GM23248 (cell line): ENCODE data around the gene CEP85. TPM values are rescaled to one million over a fixed set of nuclear protein-coding genes. Genes with fewer than 3 reads are reported as not detected.
A peak's percentile ranks its signal among the peaks of the same experiment; 100 is the strongest.

Source experiments
- DNase-seq: peaks from one replicate; pipeline ENCODE4 v3.0.0-alpha.2; 2015
- H2AFZ ChIP-seq: fragments of 200-600 bp; sonication (generic); 2 replicates; pipeline ENCODE4 v1.6.1; 2016; ENCODE audit warnings: antibody characterized with exemption
- H3F3A ChIP-seq: fragments of 200-600 bp; sonication (generic); 2 replicates; pipeline ENCODE4 v1.6.1; 2016; ENCODE audit warnings: mild to moderate bottlenecking, antibody characterized with exemption, mixed run types; ENCODE audit not compliant: insufficient read depth
- H3K27ac ChIP-seq: fragments of 200-600 bp; sonication (generic); 2 replicates; pipeline ENCODE4 v1.5.1; 2016; ENCODE audit warnings: mild to moderate bottlenecking
- H3K27me3 ChIP-seq: fragments of 200-600 bp; sonication (generic); replicated peaks from 2 replicates; pipeline ENCODE4 v1.6.1; 2016; ENCODE audit warnings: mild to moderate bottlenecking; ENCODE audit not compliant: insufficient read depth
- H3K36me3 ChIP-seq: fragments of 200-600 bp; sonication (generic); 2 replicates; pipeline ENCODE4 v1.6.1; 2016; ENCODE audit warnings: low read depth, mild to moderate bottlenecking
- H3K4me1 ChIP-seq: fragments of 200-600 bp; sonication (generic); 2 replicates; pipeline ENCODE4 v1.6.1; 2016; ENCODE audit warnings: mild to moderate bottlenecking; ENCODE audit not compliant: insufficient read depth
- H3K4me2 ChIP-seq: fragments of 200-600 bp; sonication (generic); one replicate; pipeline ENCODE4 v1.6.1; 2016; ENCODE audit warnings: mild to moderate bottlenecking; ENCODE audit not compliant: unreplicated experiment
- H3K4me3 ChIP-seq: fragments of 200-600 bp; sonication (generic); 2 replicates; pipeline ENCODE4 v1.5.1; 2016; ENCODE audit warnings: mild to moderate bottlenecking
- H3K79me2 ChIP-seq: fragments of 200-600 bp; sonication (generic); 2 replicates; pipeline ENCODE4 v1.6.1; 2016; ENCODE audit warnings: mild to moderate bottlenecking; ENCODE audit not compliant: insufficient read depth
- H3K9ac ChIP-seq: fragments of 200-600 bp; sonication (generic); 2 replicates; pipeline ENCODE4 v1.6.1; 2016; ENCODE audit warnings: mild to moderate bottlenecking
- H3K9me2 ChIP-seq: fragments of 200-600 bp; sonication (generic); 2 replicates; pipeline ENCODE4 v1.6.1; 2016; ENCODE audit warnings: mixed run types, mild to moderate bottlenecking, moderate library complexity; ENCODE audit not compliant: insufficient read depth
- H3K9me3 ChIP-seq: fragments of 200-600 bp; sonication (generic); one replicate; pipeline ENCODE4 v1.6.1; 2017; ENCODE audit warnings: low read depth
- H4K20me1 ChIP-seq: fragments of 200-600 bp; sonication (generic); 2 replicates; pipeline ENCODE4 v1.6.0; 2016; ENCODE audit not compliant: insufficient read depth
- EZH2 ChIP-seq: fragments of 200-600 bp; sonication (generic); IDR thresholded peaks from 2 replicates; pipeline ENCODE4 v1.6.1; 2018; ENCODE audit warnings: antibody characterized with exemption, mild to moderate bottlenecking; ENCODE audit not compliant: insufficient read depth, poor library complexity, severe bottlenecking
- EZH2phosphoT487 ChIP-seq: fragments of 200-600 bp; sonication (generic); IDR thresholded peaks from 2 replicates; pipeline ENCODE4 v1.6.1; 2018; ENCODE audit warnings: antibody characterized with exemption, moderate library complexity, mild to moderate bottlenecking, low read depth; ENCODE audit not compliant: insufficient read depth
- WGBS, 2 experiments: methylation state at CpG; one replicate each; pipeline ENCODE4 v1.1.6; 2015 to 2017; ENCODE audit warnings: low lambda C conversion rate in 2 of 2, low coverage in 1 of 2; ENCODE audit errors: missing lambda C conversion rate in 2 of 2; 5-methylcytosine and 5-hydroxymethylcytosine counted together
- in situ Hi-C: fragments of 300-500 bp; cut with MboI; formaldehyde crosslinking; loops from 2 replicates; pipeline ENCODE4 v1.15.0; 2020
- polyA plus RNA-seq: library from polyadenylated mRNA; unstranded; fragments of >200 nt; fragmentation: Nextera tagmentation; extraction: Ambion mirVana; gene quantifications from 2 replicates; pipeline ENCODE4 v1.2.1, GENCODE V29; 2016
- total RNA-seq: library from RNA; depleted of rRNA; stranded (reverse); fragments of >200 nt; shearing (Covaris generic); gene quantifications from 2 replicates; pipeline ENCODE4 v1.2.3, GENCODE V29; 2014

CEP85 gene
- total and polyA plus RNA-seq, 2 experiments from 2014 or later, result 5.0 to 6.2 TPM

DNA sequence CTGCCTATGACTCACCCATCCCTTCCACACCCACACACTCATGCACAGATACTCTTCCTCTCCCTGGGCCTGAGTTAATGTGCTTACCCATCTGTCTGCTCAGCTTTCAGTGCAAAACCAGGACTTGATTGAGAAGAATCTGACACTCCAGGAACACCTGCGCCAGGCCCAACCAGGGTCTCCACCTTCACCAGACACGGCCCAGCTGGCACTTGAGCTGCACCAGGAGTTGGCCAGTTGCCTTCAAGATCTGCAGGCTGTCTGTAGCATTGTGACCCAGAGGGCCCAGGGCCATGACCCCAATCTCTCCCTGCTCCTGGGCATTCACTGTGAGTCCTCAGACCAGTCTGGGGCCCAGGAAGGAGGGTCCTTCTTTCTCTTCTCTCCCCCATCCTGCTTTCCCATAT lies 42.4 kb downstream of the CEP85 start:
- Histone ChIP-seq H3K9ac (peak overlapping the region; percentile 75; the same call in 1 of the 2 replicates), H3K9me2 (no peaks in the 10 kb centered on the region), H3K4me3 (no peak overlapping the region; the same call in 1 of the 2 replicates), H3F3A (peaks cover 59% of the 10 kb centered on the region), H4K20me1 (no peaks in the 10 kb centered on the region), H3K9me3 (no peaks in the 10 kb centered on the region), H3K36me3 (0 out of 2 replicates have a peak, but pooled peaks cover 5% of the 10 kb centered on the region), H3K4me2 (peak overlapping the region; percentile 73), H3K4me1 (peaks cover 53% of the 10 kb centered on the region), H3K27ac (peak overlapping the region; percentile 95), H3K27me3 (no peaks in the 10 kb centered on the region), H2AFZ (no peak overlapping the region), H3K79me2 (peaks cover 15% of the 10 kb centered on the region)
- no peak for DNase-seq
- no peak for TF ChIP-seq EZH2phosphoT487
- no peak for TF ChIP-seq EZH2
- WGBS, 2 experiments, result 4 to 8% methylated on average over 2 of the region's 2 CpGs
- in situ Hi-C loops, result no loop called here

DNA sequence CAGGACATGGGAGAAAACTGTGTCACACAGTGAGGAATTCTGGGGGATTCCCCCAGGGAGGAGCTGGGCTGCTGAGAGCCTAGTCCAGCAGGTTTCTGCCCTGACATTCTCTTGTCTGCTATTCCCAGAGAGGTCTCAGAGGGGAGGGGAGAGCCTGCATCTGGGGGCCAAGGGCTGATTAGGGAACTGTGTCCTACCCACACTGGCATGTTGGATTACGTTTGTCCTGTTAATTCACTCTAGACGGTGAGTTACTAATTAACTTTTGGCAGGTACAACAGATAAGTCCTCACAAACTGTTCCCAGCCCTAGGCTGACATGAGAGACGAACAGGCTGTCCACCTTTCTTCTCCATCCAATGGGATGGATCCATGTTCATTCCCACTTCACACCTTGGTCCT lies 43.3 kb downstream of the CEP85 start:
- H3K36me3 ChIP-seq, result 0 out of 2 replicates have a peak, but pooled peaks cover 8% of the 10 kb centered on the region
- no peak for DNase-seq

DNA sequence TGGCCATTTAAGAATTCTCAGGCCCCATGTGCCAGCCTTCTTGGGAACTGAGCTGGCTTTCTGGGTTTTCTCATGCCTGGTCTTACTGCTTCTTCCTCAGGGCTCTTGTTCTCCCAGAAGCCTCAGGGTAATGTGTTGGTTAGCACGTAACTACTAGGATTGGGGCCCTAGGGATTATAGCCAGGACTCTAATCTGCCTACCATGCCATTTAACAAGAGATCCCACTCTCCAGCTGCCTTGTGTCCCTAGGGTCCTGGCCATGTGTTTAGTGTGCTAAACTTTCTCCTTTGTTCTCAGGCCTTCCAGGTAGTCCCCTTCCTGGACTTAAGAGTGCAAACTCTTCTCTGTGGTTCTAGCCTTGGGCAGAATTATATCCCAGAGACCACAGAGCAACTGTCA lies 43.7 kb downstream of the CEP85 start:
- Histone ChIP-seq H3K9me3 (no peaks in the 10 kb centered on the region), H3K27me3 (no peaks in the 10 kb centered on the region), H3K9me2 (no peaks in the 10 kb centered on the region), H3K79me2 (peaks cover 28% of the 10 kb centered on the region), H3K27ac (peak overlapping the region; percentile 95), H3K9ac (peak overlapping the region; percentile 87), H3K4me2 (peak overlapping the region; percentile 36), H2AFZ (no peak overlapping the region), H3K4me1 (peaks cover 61% of the 10 kb centered on the region), H3F3A (peaks cover 66% of the 10 kb centered on the region), H3K4me3 (no peak overlapping the region), H3K36me3 (0 out of 2 replicates have a peak, but pooled peaks cover 8% of the 10 kb centered on the region), H4K20me1 (peaks cover 3% of the 10 kb centered on the region; the same call in 1 of the 2 replicates)
- in situ Hi-C loops, result no loop called here
- 87 to 100% methylated on average over 1 of the region's 1 CpG for WGBS, 2 experiments
- DNase-seq, result peak; percentile 11
- TF ChIP-seq EZH2phosphoT487, result no peak
- TF ChIP-seq EZH2, result no peak

More for the DNA sequence above, 43.3 kb downstream of the CEP85 start:
- no peak overlapping the region for H2AFZ ChIP-seq
- H3K4me3 ChIP-seq, result no peak overlapping the region
- in situ Hi-C loops, result no loop called here
- H3K4me1 ChIP-seq, result peaks cover 58% of the 10 kb centered on the region
- H4K20me1 ChIP-seq, result peaks cover 3% of the 10 kb centered on the region; the same call in 1 of the 2 replicates
- no peaks in the 10 kb centered on the region for H3K9me3 ChIP-seq
- TF ChIP-seq EZH2, result no peak
- no peak for TF ChIP-seq EZH2phosphoT487
- H3F3A ChIP-seq, result peaks cover 64% of the 10 kb centered on the region
- WGBS, 2 experiments, result 55 to 58% methylated on average over 3 of the region's 3 CpGs
- H3K9ac ChIP-seq, result peak overlapping the region; percentile 87; the same call in 1 of the 2 replicates
- H3K27me3 ChIP-seq, result no peaks in the 10 kb centered on the region
- H3K4me2 ChIP-seq, result peak overlapping the region; percentile 36
- H3K27ac ChIP-seq, result peak overlapping the region; percentile 95
- H3K9me2 ChIP-seq, result no peaks in the 10 kb centered on the region
- H3K79me2 ChIP-seq, result peaks cover 23% of the 10 kb centered on the region

DNA sequence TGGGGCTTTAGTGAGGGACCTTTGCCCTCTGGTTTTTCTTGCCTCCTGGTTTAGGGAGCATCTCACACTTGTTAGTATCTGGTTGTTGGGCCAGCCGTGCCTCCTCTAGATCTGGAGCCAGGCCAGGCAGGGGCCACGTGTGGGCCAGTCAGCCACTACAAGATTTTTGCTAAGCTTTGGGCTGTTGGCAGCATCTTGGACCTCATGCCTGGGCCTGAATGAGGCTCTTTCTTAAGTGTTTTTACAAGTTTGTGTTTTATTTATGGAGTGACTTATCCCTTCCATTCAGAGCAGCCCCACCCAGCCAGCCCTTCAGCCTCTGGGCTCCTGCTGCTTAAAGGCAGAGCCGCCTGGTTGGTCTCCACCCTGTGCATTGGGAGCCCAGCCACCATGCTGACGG lies 44.3 kb downstream of the CEP85 start:
- H3K36me3 ChIP-seq, result 0 out of 2 replicates have a peak, but pooled peaks cover 8% of the 10 kb centered on the region
- TF ChIP-seq EZH2, result no peak
- no peak for TF ChIP-seq EZH2phosphoT487
- H4K20me1 ChIP-seq, result peaks cover 3% of the 10 kb centered on the region; the same call in 1 of the 2 replicates
- in situ Hi-C loops, result no loop called here
- 11 to 14% methylated on average over 4 of the region's 4 CpGs for whole genome bisulfite sequencing, 2 experiments
- peaks cover 72% of the 10 kb centered on the region for H3F3A ChIP-seq
- peaks cover 67% of the 10 kb centered on the region for H3K4me1 ChIP-seq
- H3K79me2 ChIP-seq, result peaks cover 33% of the 10 kb centered on the region
- H3K27ac ChIP-seq, result peak overlapping the region; percentile 95
- peak overlapping the region; percentile 85 for H3K4me3 ChIP-seq
- H3K9ac ChIP-seq, result peak overlapping the region; percentile 87
- H3K9me2 ChIP-seq, result no peaks in the 10 kb centered on the region
- H3K4me2 ChIP-seq, result peak overlapping the region; percentile 90
- peak; percentile 94 for DNase-seq
- H3K9me3 ChIP-seq, result no peaks in the 10 kb centered on the region
- H2AFZ ChIP-seq, result no peak overlapping the region
- no peaks in the 10 kb centered on the region for H3K27me3 ChIP-seq
